GM12875 (cell line): Measurements from ENCODE around the gene CD300E.

ENCODE experiments used
- H3K4me3 ChIP-seq: one replicate; pipeline ENCODE4 v1.5.1; 2011; ENCODE audit warnings: low read depth, low read length, control low read depth
- TF ChIP-seq, protein P1 (sequence below): IDR thresholded peaks from 2 replicates; pipeline ENCODE4 v1.5.1; 2011; ENCODE audit warnings: low read depth, mild to moderate bottlenecking, control low read depth, inconsistent platforms, low read length, moderate library complexity, borderline replicate concordance; ENCODE audit not compliant: insufficient read depth

CD300E gene

DNA sequence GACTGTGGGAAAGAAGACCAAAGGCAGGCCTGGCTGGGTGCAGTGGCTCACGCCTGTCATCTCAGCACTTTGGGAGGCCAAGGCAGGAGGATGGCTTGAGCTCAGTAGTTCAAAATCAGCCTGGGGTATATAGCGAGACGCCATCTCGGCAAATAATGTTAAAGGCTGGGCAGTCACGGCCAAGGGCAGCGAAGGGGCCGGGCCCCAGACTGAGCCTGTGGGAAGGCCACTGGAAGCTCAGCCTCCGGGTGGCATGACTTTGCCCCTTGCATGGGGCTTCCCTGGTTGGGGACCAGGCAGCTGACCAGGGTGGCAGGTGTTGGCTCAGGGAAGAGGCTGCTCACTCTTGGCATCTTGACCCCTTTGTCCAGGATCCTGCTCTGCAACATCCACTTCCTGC is 17.5 kb downstream of the CD300E start:
- no peak overlapping the region for H3K4me3 ChIP-seq
- TF ChIP-seq, protein P1, sequence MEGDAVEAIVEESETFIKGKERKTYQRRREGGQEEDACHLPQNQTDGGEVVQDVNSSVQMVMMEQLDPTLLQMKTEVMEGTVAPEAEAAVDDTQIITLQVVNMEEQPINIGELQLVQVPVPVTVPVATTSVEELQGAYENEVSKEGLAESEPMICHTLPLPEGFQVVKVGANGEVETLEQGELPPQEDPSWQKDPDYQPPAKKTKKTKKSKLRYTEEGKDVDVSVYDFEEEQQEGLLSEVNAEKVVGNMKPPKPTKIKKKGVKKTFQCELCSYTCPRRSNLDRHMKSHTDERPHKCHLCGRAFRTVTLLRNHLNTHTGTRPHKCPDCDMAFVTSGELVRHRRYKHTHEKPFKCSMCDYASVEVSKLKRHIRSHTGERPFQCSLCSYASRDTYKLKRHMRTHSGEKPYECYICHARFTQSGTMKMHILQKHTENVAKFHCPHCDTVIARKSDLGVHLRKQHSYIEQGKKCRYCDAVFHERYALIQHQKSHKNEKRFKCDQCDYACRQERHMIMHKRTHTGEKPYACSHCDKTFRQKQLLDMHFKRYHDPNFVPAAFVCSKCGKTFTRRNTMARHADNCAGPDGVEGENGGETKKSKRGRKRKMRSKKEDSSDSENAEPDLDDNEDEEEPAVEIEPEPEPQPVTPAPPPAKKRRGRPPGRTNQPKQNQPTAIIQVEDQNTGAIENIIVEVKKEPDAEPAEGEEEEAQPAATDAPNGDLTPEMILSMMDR = no peak

DNA sequence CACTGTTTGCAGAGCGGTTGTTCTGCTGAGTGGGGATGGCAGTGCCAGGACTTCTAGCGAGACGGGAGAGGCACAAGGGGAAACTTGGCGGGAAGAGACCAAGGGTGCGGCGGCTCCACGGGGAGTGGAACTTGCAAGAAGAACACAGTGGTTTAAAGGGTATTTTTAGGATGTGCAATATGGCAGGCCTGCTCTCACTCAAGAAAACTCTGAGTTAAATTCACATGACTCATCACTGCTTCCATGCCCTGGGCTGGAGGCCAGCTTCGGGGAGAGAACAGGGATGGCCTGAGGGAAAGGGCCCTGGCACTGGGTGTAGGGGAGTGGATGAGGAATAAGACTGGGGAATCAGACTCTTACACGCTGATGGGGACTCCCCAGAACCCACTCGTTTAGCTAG is 18.2 kb downstream of the CD300E start:
- TF ChIP-seq, protein P1 = no peak
- H3K4me3 ChIP-seq = no peak overlapping the region

DNA sequence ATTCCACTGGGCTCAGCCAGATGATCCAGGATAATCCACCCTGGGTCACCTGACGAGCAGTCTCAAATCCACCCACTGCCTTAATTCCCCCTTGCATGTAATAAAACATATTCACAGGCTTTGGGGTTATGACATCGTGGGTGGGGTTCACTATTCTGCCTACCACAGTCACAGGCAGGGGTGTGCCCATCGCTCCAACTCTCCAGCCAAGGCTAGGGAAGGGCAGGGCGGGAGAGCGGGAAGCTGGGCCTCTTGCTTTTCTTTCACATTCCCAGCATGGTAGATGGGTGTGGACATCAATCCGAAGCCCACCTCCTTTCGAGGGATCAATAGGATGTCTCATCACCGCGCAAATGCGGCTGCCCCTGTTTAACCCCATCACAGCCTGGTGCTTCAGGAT is 18.8 kb downstream of the CD300E start:
- H3K4me3 ChIP-seq = no peak overlapping the region
- TF ChIP-seq, protein P1 = no peak

DNA sequence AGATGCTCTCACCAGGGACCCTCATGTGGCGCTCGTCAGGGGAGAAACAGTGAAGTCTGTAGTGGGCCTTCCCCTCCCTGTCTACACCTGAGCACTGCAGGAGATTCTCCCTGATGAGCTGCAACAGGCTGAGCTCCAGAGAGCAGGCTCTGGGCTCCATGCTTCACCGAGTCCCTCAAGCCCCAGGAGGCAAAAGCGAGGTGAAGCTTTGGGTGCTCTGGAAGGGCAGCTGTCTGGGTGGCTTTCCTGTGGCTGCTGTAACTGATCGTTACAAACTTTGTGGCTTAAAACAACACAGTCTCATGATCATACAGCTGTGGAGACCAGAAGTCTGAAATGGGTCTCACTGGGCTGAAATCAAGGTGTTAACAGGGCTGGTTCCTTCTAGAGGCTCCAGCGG is 19.3 kb downstream of the CD300E start:
- TF ChIP-seq, protein P1 = no peak
- no peak overlapping the region for H3K4me3 ChIP-seq

DNA sequence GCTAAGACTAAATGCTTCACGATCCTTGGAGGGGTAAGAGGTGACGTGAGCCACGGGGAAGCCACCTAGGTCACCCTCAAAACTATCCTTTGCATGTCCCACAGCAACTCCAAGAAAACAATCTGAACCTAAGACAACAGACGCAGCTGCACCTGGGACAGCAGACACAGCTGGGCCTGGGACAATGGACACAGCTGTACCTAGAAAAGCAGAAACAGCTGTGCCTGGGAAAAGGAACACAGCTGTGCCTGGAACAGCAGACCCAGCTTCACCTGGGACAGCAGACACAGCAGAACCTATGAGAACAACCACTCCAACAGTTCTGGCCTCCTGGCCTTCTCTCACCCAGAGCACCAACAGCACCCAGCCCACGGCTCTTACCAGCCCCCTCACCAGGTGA is 19.8 kb downstream of the CD300E start:
- TF ChIP-seq, protein P1 = no peak

DNA sequence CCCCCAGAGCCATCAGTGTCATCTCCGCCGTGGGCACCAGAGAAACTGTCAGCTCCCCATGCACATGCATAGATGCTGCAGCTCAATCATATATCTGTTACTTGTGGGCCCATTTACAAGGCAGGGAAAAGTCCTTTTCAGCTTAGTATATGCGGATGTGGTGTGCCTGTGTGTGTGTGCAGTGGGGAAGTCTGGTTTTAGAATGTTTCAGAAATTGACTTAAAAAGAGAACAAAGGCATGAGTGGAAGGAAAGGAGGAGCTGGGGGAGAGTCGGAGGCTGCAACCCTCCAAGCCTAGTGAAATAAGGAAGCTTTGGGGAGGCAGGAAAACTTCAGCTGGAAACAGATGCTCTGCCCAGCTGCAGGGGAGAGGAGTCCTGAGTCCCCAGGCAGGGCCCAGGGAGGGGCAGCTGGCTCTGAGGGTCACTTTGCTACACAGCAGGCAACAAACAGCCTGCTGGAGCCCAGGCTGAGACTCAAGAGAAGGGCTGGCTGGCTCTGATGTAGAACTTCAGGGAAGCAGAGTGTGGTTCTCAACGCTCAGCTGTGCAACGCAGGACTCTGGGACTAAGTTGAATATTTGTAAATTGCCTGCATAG is 20.4 kb downstream of the CD300E start:
- no peak overlapping the region for H3K4me3 ChIP-seq
- TF ChIP-seq, protein P1 = no peak

More for the DNA sequence above, 19.8 kb downstream of the CD300E start:
- no peak overlapping the region for H3K4me3 ChIP-seq

DNA sequence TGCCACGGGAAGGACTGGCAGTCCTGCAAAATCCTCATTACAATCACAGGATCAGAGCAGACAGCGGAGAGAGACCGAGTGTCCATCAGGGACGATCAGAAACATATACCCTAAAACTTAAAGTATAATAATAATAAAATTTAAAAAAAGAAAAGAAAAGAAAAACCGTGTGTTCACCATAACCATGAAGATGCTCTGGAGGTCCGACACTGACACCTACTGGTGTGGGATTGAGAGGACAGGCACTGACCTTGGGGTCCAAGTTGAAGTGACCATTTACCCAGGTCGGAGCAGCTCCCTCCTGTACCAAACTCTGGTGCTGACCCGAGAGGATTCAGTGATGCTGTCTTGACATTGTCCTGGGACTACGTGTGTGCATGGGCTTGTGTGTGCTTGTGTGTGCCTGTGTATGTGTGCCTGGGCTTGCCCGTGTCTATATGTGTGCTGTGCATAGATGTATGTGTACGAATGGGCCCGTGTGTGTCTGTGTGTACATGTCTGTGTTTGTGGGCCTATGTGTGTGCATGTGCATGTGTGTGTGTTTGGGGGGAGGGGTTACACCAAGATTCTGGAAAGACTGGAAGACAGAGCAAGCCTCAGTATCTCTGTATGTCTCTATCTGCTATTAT is 21.5 kb downstream of the CD300E start:
- TF ChIP-seq, protein P1 = peak; percentile 75
- no peak overlapping the region for H3K4me3 ChIP-seq
